Activated CD8-positive, alpha-beta memory T cell treated with anti-CD3 and anti-CD28 coated beads for 24 hours (primary cell): ENCODE measurements around the gene PTPRK.

Experiments
- DNase-seq: peaks from one replicate; pipeline ENCODE4 v3.0.0-alpha.2; 2020

PTPRK gene

GRCh38 chr6:128117916-128118315 is 402.5 kb downstream of the PTPRK start:
- no peak for DNase-seq

GRCh38 chr6:128114164-128114563 is 406.2 kb downstream of the PTPRK start:
- no peak for DNase-seq

- no peak for DNase-seq
Measured at GRCh38 chr6:128112494-128112893, 407.9 kb downstream of the PTPRK start.

GRCh38 chr6:128111096-128111495 is 409.3 kb downstream of the PTPRK start:
- DNase-seq, result no peak

- DNase-seq, result no peak
Measured at GRCh38 chr6:128107682-128108081, 412.7 kb downstream of the PTPRK start.

GRCh38 chr6:128099571-128100197 is 420.7 kb downstream of the PTPRK start:
- no peak for DNase-seq

GRCh38 chr6:128098000-128098581 is 422.3 kb downstream of the PTPRK start:
- no peak for DNase-seq

- DNase-seq, result no peak
Measured at GRCh38 chr6:128097009-128097408, 423.4 kb downstream of the PTPRK start.

- DNase-seq, result no peak
Measured at GRCh38 chr6:128095362-128095761, 425.0 kb downstream of the PTPRK start.

- no peak for DNase-seq
Measured at GRCh38 chr6:128079021-128079420, 441.4 kb downstream of the PTPRK start.

- DNase-seq, result no peak
Measured at GRCh38 chr6:128078276-128078675, 442.1 kb downstream of the PTPRK start.

- no peak for DNase-seq
Measured at GRCh38 chr6:128076843-128077242, 443.6 kb downstream of the PTPRK start.

- DNase-seq, result no peak
Measured at GRCh38 chr6:128074567-128074966, 445.8 kb downstream of the PTPRK start.

GRCh38 chr6:128073389-128073788 is 447.0 kb downstream of the PTPRK start:
- no peak for DNase-seq

- DNase-seq, result no peak
Measured at GRCh38 chr6:128071212-128071611, 449.2 kb downstream of the PTPRK start.

GRCh38 chr6:128070406-128070805 is 450.0 kb downstream of the PTPRK start:
- no peak for DNase-seq

GRCh38 chr6:128069188-128069587 is 451.2 kb downstream of the PTPRK start:
- no peak for DNase-seq

GRCh38 chr6:128068119-128068479 is 452.3 kb downstream of the PTPRK start:
- DNase-seq, result no peak

GRCh38 chr6:128067446-128068118 is 452.8 kb downstream of the PTPRK start:
- DNase-seq, result no peak

- no peak for DNase-seq
Measured at GRCh38 chr6:128065072-128065471, 455.3 kb downstream of the PTPRK start.

GRCh38 chr6:128064540-128064895 is 455.9 kb downstream of the PTPRK start:
- no peak for DNase-seq

- DNase-seq, result no peak
Measured at GRCh38 chr6:128063850-128064539, 456.4 kb downstream of the PTPRK start.

- no peak for DNase-seq
Measured at GRCh38 chr6:128062882-128063603, 457.4 kb downstream of the PTPRK start.
